HFFc6 (cell line): ENCODE data around the gene AMIGO2. TPM values are rescaled to one million over a fixed set of nuclear protein-coding genes. Genes with fewer than 3 reads are reported as not detected.

ENCODE experiments used
- DNase-seq: peaks from one replicate; pipeline ENCODE4 v3.0.0-alpha.2; 2018
- H3K27ac Mint-ChIP-seq: 2 replicates; pipeline ENCODE4 v1.8.0; 2020; ENCODE audit warnings: mild to moderate bottlenecking, mixed read lengths
- H3K27me3 Mint-ChIP-seq: 2 replicates; pipeline ENCODE4 v1.8.0; 2021; ENCODE audit warnings: mild to moderate bottlenecking, moderate library complexity, mixed read lengths; ENCODE audit not compliant: insufficient read depth
- H3K36me3 Mint-ChIP-seq: 2 replicates; pipeline ENCODE4 v1.8.0; 2021; ENCODE audit warnings: low read depth, mixed read lengths
- H3K4me1 Mint-ChIP-seq: 2 replicates; pipeline ENCODE4 v1.8.0; 2020; ENCODE audit warnings: low read depth, mixed read lengths
- H3K4me3 Mint-ChIP-seq: 2 replicates; pipeline ENCODE4 v1.8.0; 2020; ENCODE audit warnings: mild to moderate bottlenecking, moderate library complexity, mixed read lengths
- H3K9me3 Mint-ChIP-seq: 2 replicates; pipeline ENCODE4 v1.8.0; 2020; ENCODE audit warnings: mild to moderate bottlenecking, mixed read lengths
- CTCF ChIP-seq: fragments of 200-600 bp; sonication (generic); IDR thresholded peaks from 2 replicates; pipeline ENCODE4 v1.5.0; 2021; ENCODE audit warnings: antibody characterized with exemption, mild to moderate bottlenecking
- total RNA-seq, 6 experiments: library from RNA; stranded (reverse); fragmentation: NEBNext Ultra II Directional; extraction: Animal tissue kit (Norgen Biotek cat#: 25700); gene quantifications; 2 replicates in 1 of 6; 3 replicates in 5 of 6; pipeline ENCODE4 v1.2.3, GENCODE V29; 2021

AMIGO2 gene
- total RNA-seq, 6 experiments from 2014 or later = 46.6 to 82.4 (median 60.7) TPM

GRCh38 chr12:47070310-47070709, 9.4 kb downstream of the AMIGO2 start:
- H3K36me3 Mint-ChIP-seq = no peaks in the 10 kb centered on the region
- peaks cover 36% of the 10 kb centered on the region for H3K4me1 Mint-ChIP-seq
- no peaks in the 10 kb centered on the region for H3K27me3 Mint-ChIP-seq
- no peak for DNase-seq
- no peaks in the 10 kb centered on the region for H3K9me3 Mint-ChIP-seq
- TF ChIP-seq CTCF = no peak
- no peak overlapping the region for H3K4me3 Mint-ChIP-seq
- H3K27ac Mint-ChIP-seq = no peak overlapping the region

- Mint-ChIP-seq H3K36me3 (no peaks in the 10 kb centered on the region), H3K27me3 (no peaks in the 10 kb centered on the region), H3K4me3 (no peak overlapping the region), H3K9me3 (no peaks in the 10 kb centered on the region), H3K4me1 (peaks cover 36% of the 10 kb centered on the region), H3K27ac (no peak overlapping the region)
- no peak for TF ChIP-seq CTCF
- no peak for DNase-seq
Measured at GRCh38 chr12:47068539-47068938, 11.2 kb downstream of the AMIGO2 start.

- no peak for TF ChIP-seq CTCF
- H3K4me1 Mint-ChIP-seq = peaks cover 36% of the 10 kb centered on the region
- no peaks in the 10 kb centered on the region for H3K27me3 Mint-ChIP-seq
- H3K4me3 Mint-ChIP-seq = no peak overlapping the region
- H3K9me3 Mint-ChIP-seq = no peaks in the 10 kb centered on the region
- DNase-seq = no peak
- no peak overlapping the region for H3K27ac Mint-ChIP-seq
- no peaks in the 10 kb centered on the region for H3K36me3 Mint-ChIP-seq
Measured at GRCh38 chr12:47067771-47068431, 11.9 kb downstream of the AMIGO2 start.

GRCh38 chr12:47067176-47067575, 12.6 kb downstream of the AMIGO2 start:
- H3K36me3 Mint-ChIP-seq = no peaks in the 10 kb centered on the region
- no peak for DNase-seq
- TF ChIP-seq CTCF = no peak
- H3K4me1 Mint-ChIP-seq = peaks cover 36% of the 10 kb centered on the region
- no peak overlapping the region for H3K4me3 Mint-ChIP-seq
- no peaks in the 10 kb centered on the region for H3K9me3 Mint-ChIP-seq
- no peak overlapping the region for H3K27ac Mint-ChIP-seq
- no peaks in the 10 kb centered on the region for H3K27me3 Mint-ChIP-seq

- no peaks in the 10 kb centered on the region for H3K27me3 Mint-ChIP-seq
- H3K9me3 Mint-ChIP-seq = no peaks in the 10 kb centered on the region
- H3K27ac Mint-ChIP-seq = no peak overlapping the region
- H3K36me3 Mint-ChIP-seq = no peaks in the 10 kb centered on the region
- no peak overlapping the region for H3K4me3 Mint-ChIP-seq
- DNase-seq = no peak
- no peak for TF ChIP-seq CTCF
- H3K4me1 Mint-ChIP-seq = peaks cover 36% of the 10 kb centered on the region
Measured at GRCh38 chr12:47066278-47067025, 13.3 kb downstream of the AMIGO2 start.
